ENCODE results near the gene CCL7. TPM values are rescaled to one million over a fixed set of nuclear protein-coding genes. Genes with fewer than 3 reads are reported as not detected.

Gene CCL7
- polyA plus RNA-seq, 1 experiment: 0.87 TPM

DNA sequence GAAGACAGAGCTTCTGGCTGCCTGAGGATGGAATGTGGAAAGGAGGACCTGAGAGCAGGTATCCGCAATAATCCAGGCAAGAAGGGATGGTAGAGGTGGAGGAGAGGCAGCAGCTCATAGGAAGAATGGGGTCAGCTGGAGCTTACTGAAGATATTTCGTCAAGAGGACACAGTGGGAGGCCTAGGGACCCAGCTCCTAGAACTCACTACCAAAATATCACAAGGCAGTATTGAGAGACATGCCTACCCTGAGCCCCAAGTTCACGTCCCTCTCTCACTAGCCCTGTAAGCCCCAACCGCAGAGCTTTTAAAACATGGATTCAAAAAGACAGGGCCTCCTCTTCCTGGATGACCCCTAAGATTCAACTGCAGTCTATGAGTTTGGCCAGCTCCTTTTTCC lies 35.0 kb downstream of the CCL7 start:
- Histone ChIP-seq H3K27me3 (ENCODE audit: control insufficient read depth, insufficient read depth, low read length) (no peaks in the 10 kb centered on the region), H3K4me3 (ENCODE audit: low read depth, low read length) (no peak overlapping the region), H3K36me3 (ENCODE audit: control insufficient read depth, insufficient read depth, low read length) (no peaks in the 10 kb centered on the region)
- ChIA-PET CTCF (interaction anchor here (1.0 to 13.6 kb wide), 7 partner anchors 33 to 134 kb away, joined by 3 to 176 read pairs (median 4); partner anchors contain the start of genes CCL1 and CCL13), POLR2A (no interaction called here)
- no peak for DNase-seq (ENCODE audit: low read depth)
- TF ChIP-seq, protein P1, sequence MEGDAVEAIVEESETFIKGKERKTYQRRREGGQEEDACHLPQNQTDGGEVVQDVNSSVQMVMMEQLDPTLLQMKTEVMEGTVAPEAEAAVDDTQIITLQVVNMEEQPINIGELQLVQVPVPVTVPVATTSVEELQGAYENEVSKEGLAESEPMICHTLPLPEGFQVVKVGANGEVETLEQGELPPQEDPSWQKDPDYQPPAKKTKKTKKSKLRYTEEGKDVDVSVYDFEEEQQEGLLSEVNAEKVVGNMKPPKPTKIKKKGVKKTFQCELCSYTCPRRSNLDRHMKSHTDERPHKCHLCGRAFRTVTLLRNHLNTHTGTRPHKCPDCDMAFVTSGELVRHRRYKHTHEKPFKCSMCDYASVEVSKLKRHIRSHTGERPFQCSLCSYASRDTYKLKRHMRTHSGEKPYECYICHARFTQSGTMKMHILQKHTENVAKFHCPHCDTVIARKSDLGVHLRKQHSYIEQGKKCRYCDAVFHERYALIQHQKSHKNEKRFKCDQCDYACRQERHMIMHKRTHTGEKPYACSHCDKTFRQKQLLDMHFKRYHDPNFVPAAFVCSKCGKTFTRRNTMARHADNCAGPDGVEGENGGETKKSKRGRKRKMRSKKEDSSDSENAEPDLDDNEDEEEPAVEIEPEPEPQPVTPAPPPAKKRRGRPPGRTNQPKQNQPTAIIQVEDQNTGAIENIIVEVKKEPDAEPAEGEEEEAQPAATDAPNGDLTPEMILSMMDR (IDR thresholded peaks at IDR 0.05; ENCODE audit: insufficient read depth, low read depth, low read length): no peak

DNA sequence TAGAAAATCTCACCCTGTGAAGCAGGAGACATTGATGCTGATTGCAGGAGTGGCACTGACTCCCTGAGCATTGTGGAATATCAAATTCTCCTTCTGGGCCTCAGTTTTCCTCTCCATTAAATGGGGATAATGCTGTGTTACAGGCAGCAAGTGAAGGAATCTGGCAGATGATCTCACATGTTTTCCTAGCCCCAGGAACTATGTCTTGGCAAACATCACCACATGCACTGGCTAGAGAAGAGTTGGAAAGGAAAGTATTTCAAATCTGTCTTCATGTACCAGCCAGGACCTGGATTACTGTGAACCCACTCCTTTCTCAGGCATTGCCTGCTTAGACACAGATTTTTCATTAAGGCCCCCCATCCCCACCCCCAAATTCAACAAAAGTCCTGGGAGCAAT lies 35.6 kb downstream of the CCL7 start:
- no peak overlapping the region for H3K4me3 ChIP-seq (ENCODE audit: low read depth, low read length)
- POLR2A ChIA-PET: no interaction called here
- H3K27me3 ChIP-seq (ENCODE audit: control insufficient read depth, insufficient read depth, low read length): no peaks in the 10 kb centered on the region
- TF ChIP-seq, protein P1 (IDR thresholded peaks at IDR 0.05; ENCODE audit: insufficient read depth, low read depth, low read length): no peak
- no peak for DNase-seq (ENCODE audit: low read depth)
- CTCF ChIA-PET: interaction anchor here (0.9 to 13.6 kb wide), 11 partner anchors 15 to 142 kb away, joined by 3 to 176 read pairs (median 4); partner anchors contain the start of genes CCL1 and CCL13
- no peaks in the 10 kb centered on the region for H3K36me3 ChIP-seq (ENCODE audit: control insufficient read depth, insufficient read depth, low read length)

DNA sequence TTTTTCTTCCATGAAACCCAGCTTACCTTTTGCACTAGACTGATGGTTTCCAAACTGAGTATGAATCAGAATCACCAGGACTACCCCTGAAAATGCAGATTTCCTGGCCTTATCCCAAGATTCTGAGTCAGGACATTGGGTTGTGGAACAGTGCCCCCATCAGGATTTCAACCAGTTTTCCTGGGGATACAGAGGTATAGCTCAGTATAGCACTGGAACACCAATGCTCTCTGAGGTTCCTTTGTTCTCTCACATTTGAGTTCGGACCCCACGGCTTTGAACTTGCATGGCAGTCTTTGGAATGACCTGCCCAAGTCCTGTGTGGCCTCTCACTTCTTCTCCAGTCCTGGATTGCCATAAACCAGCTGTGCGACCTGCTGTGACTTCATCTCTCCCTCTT lies 36.4 kb downstream of the CCL7 start:
- TF ChIP-seq, protein P1 (IDR thresholded peaks at IDR 0.05; ENCODE audit: insufficient read depth, low read depth, low read length): peak; percentile 63
- Histone ChIP-seq H3K4me3 (ENCODE audit: low read depth, low read length) (no peak overlapping the region), H3K36me3 (ENCODE audit: control insufficient read depth, insufficient read depth, low read length) (no peaks in the 10 kb centered on the region), H3K27me3 (ENCODE audit: control insufficient read depth, insufficient read depth, low read length) (no peaks in the 10 kb centered on the region)
- DNase-seq (ENCODE audit: low read depth): no peak
- ChIA-PET CTCF (interaction anchor here (0.6 to 13.6 kb wide), 16 partner anchors 9 to 143 kb away, joined by 3 to 176 read pairs (median 4); partner anchors contain the start of genes CCL1, CCL13 and CCL2), POLR2A (no interaction called here)

DNA sequence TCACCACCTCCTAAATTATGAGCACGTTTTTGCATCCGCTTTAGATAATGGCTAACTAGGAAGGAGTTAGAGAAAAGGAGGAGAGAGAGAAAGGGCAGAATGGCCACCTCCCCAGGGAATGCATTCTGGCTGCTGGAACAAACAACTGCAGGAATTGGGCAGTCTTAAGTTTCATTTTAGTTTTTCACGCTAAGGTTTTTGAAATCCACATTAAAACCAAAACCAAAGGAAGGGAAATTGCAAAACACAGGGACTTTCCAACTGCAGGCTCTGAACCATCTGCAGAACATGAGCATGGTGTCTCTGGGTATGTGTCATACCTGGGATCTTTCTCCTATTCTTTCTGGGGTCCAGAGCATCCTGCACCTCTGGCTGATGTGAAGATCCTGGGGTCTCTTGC lies 37.1 kb downstream of the CCL7 start:
- POLR2A ChIA-PET: no interaction called here
- Histone ChIP-seq H3K27me3 (ENCODE audit: control insufficient read depth, insufficient read depth, low read length) (no peaks in the 10 kb centered on the region), H3K4me3 (ENCODE audit: low read depth, low read length) (no peak overlapping the region), H3K36me3 (ENCODE audit: control insufficient read depth, insufficient read depth, low read length) (no peaks in the 10 kb centered on the region)
- TF ChIP-seq, protein P1 (IDR thresholded peaks at IDR 0.05; ENCODE audit: insufficient read depth, low read depth, low read length): no peak
- CTCF ChIA-PET: interaction anchor here (0.6 to 13.6 kb wide), 15 partner anchors 9 to 143 kb away, joined by 3 to 176 read pairs (median 4); partner anchors contain the start of genes CCL1, CCL13 and CCL2
- DNase-seq (ENCODE audit: low read depth): no peak

DNA sequence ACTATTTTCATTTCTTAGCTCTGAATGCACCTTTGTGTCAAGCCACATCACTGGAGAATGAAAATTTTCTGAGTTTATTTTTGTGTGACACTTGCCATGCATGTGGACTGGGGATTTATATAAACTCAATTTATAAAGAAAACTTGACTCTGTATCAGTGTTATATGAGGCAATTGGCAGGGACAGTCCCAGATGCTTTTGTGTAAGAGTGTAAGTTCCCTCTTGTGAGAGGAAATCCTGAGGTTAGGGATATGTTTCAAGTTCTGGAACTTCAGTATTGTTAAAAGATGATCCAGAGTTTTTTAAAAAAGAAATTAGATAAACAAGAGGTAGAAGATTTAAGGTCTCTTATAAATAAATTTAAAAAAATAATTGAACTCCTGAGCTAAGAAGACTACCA lies 38.4 kb downstream of the CCL7 start:
- CTCF ChIA-PET: interaction anchor here (1.0 to 13.6 kb wide), 6 partner anchors 49 to 137 kb away, joined by 3 to 176 read pairs (median 4); partner anchors contain the start of genes CCL1 and CCL13
- DNase-seq (ENCODE audit: low read depth): no peak

More for the DNA sequence above, 38.4 kb downstream of the CCL7 start:
- H3K27me3 ChIP-seq (ENCODE audit: control insufficient read depth, insufficient read depth, low read length): no peaks in the 10 kb centered on the region
- POLR2A ChIA-PET: no interaction called here
- no peaks in the 10 kb centered on the region for H3K36me3 ChIP-seq (ENCODE audit: control insufficient read depth, insufficient read depth, low read length)
- TF ChIP-seq, protein P1 (IDR thresholded peaks at IDR 0.05; ENCODE audit: insufficient read depth, low read depth, low read length): no peak
- H3K4me3 ChIP-seq (ENCODE audit: low read depth, low read length): no peak overlapping the region

Measured in BJ (cell line).